ENCODE measurements around the gene SLC37A4. TPM values are rescaled to one million over a fixed set of nuclear protein-coding genes. Genes with fewer than 3 reads are reported as not detected.

Gene SLC37A4
- total RNA-seq, 1 donor from 2014 or later = 52.7 TPM

DNA sequence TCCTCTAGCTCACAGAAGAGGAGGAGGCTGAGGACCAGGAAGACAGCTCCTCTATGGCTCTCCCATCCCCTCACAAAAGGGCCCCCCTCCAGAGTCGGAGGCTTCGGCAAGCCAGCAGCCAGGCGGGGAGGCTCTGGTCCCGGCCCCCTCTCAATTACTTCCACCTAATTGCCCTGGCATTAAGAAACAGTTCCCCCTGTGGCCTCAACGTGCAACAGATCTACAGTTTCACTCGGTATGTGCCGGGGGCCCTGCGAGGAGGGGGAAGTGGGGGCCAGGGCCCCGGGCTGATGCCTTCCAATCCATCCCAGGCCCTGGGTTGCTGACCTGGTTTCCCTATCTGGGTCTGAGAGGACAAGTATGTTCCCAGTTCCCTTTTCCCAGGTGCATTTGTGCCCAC, 51.2 kb downstream of the SLC37A4 start:
- Mint-ChIP-seq H3K36me3 (ENCODE audit: insufficient read depth) (no peaks in the 10 kb centered on the region), H3K27me3 (peaks cover 27% of the 10 kb centered on the region), H3K27ac (no peak overlapping the region), H3K4me3 (ENCODE audit: low read depth) (no peak overlapping the region), H3K9me3 (ENCODE audit: low read depth) (no peaks in the 10 kb centered on the region), H3K4me1 (ENCODE audit: low read depth) (peaks cover 5% of the 10 kb centered on the region)
- TF ChIP-seq, protein P1, sequence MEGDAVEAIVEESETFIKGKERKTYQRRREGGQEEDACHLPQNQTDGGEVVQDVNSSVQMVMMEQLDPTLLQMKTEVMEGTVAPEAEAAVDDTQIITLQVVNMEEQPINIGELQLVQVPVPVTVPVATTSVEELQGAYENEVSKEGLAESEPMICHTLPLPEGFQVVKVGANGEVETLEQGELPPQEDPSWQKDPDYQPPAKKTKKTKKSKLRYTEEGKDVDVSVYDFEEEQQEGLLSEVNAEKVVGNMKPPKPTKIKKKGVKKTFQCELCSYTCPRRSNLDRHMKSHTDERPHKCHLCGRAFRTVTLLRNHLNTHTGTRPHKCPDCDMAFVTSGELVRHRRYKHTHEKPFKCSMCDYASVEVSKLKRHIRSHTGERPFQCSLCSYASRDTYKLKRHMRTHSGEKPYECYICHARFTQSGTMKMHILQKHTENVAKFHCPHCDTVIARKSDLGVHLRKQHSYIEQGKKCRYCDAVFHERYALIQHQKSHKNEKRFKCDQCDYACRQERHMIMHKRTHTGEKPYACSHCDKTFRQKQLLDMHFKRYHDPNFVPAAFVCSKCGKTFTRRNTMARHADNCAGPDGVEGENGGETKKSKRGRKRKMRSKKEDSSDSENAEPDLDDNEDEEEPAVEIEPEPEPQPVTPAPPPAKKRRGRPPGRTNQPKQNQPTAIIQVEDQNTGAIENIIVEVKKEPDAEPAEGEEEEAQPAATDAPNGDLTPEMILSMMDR (IDR thresholded peaks at IDR 0.05; ENCODE audit: unreplicated experiment) = no peak
- DNase-seq (ENCODE audit: low spot score, unreplicated experiment) = no peak

DNA sequence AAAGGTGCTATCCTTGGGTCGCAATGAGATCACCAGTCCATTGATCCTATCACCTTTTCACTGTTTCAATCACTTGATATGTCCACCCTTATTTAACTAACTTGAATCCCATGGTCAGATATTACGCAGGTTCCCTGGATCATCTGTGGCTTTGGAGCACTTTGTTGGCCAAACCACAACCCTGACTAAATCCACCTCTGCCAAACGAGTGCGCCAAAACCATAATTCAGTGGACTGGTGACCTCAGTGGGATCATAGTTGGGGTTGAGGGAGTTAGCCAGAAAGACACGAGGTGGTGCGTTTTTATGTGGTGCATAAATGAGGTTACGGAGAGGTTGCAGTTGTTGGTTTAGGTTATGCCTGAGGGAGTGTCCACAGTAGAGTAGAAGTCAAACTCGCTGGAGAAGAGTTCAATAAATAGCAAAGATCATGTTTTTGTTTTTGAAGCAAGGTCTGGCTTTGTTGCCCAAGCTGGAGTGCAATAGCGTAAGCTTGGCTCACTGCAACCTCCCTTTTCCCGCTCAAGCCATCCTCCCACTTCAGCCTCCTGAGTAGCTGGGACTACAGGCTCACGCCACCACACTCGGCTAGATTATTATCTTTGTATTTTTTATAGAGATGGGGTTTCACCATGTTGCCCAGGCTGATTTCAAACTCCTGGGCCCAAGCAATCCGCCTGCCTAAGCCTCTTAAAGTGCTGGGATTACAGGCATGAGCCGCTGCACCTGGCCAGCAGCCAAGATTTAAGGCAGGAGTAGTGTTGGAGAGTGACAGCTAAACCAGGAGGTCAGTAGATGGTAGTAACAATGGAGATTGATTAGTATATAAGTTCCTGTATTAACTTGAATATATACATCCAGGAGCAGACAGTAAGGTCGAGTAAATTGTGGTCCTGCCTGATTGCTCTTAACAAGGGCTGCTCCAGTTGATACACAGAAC, 54.6 kb downstream of the SLC37A4 start:
- Mint-ChIP-seq H3K27ac (no peak overlapping the region), H3K4me1 (ENCODE audit: low read depth) (peaks cover 5% of the 10 kb centered on the region), H3K36me3 (ENCODE audit: insufficient read depth) (peaks cover 3% of the 10 kb centered on the region), H3K27me3 (peaks cover 25% of the 10 kb centered on the region), H3K4me3 (ENCODE audit: low read depth) (no peak overlapping the region), H3K9me3 (ENCODE audit: low read depth) (peaks cover 4% of the 10 kb centered on the region)
- DNase-seq (ENCODE audit: low spot score, unreplicated experiment) = no peak
- TF ChIP-seq, protein P1 (IDR thresholded peaks at IDR 0.05; ENCODE audit: unreplicated experiment) = no peak

Small RNAs within 50 kb of the gene (microRNA-seq; reads per million reads assigned to microRNA genes)
- gene MIR3656 (ENCODE audit: borderline number of aligned reads, unreplicated experiment) = not detected

Other genes with a start within 250 kb of the SLC37A4 start
- gene DDX6, start 239.7 kb downstream of the SLC37A4 start, total RNA-seq = 181 and 188 TPM in 2 replicates
- gene CXCR5, start 147.0 kb downstream of the SLC37A4 start, total RNA-seq = not detected in 2 replicates
- 26.4 and 30.3 TPM in 2 replicates for gene BCL9L, start 105.0 kb downstream of the SLC37A4 start, total RNA-seq
- gene UPK2, start 74.6 kb downstream of the SLC37A4 start, total RNA-seq = 0.41 TPM in 1 of 2 replicates, not detected in the other
- not detected in 2 replicates for gene FOXR1, start 59.1 kb downstream of the SLC37A4 start, total RNA-seq
- gene CENATAC, start 32.7 kb downstream of the SLC37A4 start, total RNA-seq = 56.5 and 66.6 TPM in 2 replicates
- 1,089 and 1,112 TPM in 2 replicates for gene RPS25, start 12.5 kb downstream of the SLC37A4 start, total RNA-seq
- gene TRAPPC4, start 12.1 kb downstream of the SLC37A4 start, total RNA-seq = 60.3 and 60.7 TPM in 2 replicates
- gene HYOU1, start 26.3 kb upstream of the SLC37A4 start, total RNA-seq = 196 and 199 TPM in 2 replicates
- gene VPS11, start 36.9 kb upstream of the SLC37A4 start, total RNA-seq = 36.3 and 37.2 TPM in 2 replicates
- gene HMBS, start 54.0 kb upstream of the SLC37A4 start, total RNA-seq = 39.0 and 39.8 TPM in 2 replicates
- gene DPAGT1, start 71.0 kb upstream of the SLC37A4 start, total RNA-seq = 53.4 and 60.8 TPM in 2 replicates
- 7.2 and 7.3 TPM in 2 replicates for gene C2CD2L, start 76.5 kb upstream of the SLC37A4 start, total RNA-seq
- 48.7 and 52.2 TPM in 2 replicates for gene HINFP, start 90.7 kb upstream of the SLC37A4 start, total RNA-seq
- 0.53 and 0.78 TPM in 2 replicates for gene ABCG4, start 118.2 kb upstream of the SLC37A4 start, total RNA-seq
- gene NLRX1, start 137.8 kb upstream of the SLC37A4 start, total RNA-seq = 14.7 and 15.9 TPM in 2 replicates
- gene NHERF4, start 154.6 kb upstream of the SLC37A4 start, total RNA-seq = 6.2 and 6.3 TPM in 2 replicates
- 26.4 and 26.5 TPM in 2 replicates for gene CBL, start 175.5 kb upstream of the SLC37A4 start, total RNA-seq